Fibroblast of lung (primary cell): ENCODE data around the gene EML4. TPM values are rescaled to one million over a fixed set of nuclear protein-coding genes. Genes with fewer than 3 reads are reported as not detected.

Experiments
- DNase-seq, 2 donors: peaks; one replicate each; pipeline versions ENCODE4 v3.0.0 to v3.0.0-alpha.2; 2010; ENCODE audit warnings: low read depth in 2 of 2
- H2AFZ ChIP-seq: 2 replicates; pipeline ENCODE4 v1.5.1; 2012; ENCODE audit warnings: low read length, control low read depth, inconsistent platforms
- H3K27ac ChIP-seq: 2 replicates; pipeline ENCODE4 v1.5.1; 2011; ENCODE audit warnings: low read length, control low read depth; ENCODE audit not compliant: insufficient read depth
- H3K27me3 ChIP-seq: 2 replicates; pipeline ENCODE4 v1.5.1; 2011; ENCODE audit warnings: mild to moderate bottlenecking, low read length; ENCODE audit not compliant: control insufficient read depth, insufficient read depth
- H3K36me3 ChIP-seq: 2 replicates; pipeline ENCODE4 v1.5.1; 2011; ENCODE audit warnings: low read length; ENCODE audit not compliant: control insufficient read depth, insufficient read depth
- H3K4me1 ChIP-seq: 2 replicates; pipeline ENCODE4 v1.5.1; 2011; ENCODE audit warnings: low read length; ENCODE audit not compliant: control insufficient read depth, insufficient read depth; ENCODE audit errors: extremely low read depth
- H3K4me2 ChIP-seq: 2 replicates; pipeline ENCODE4 v1.5.1; 2011; ENCODE audit warnings: low read length, control low read depth; ENCODE audit not compliant: insufficient read depth; ENCODE audit errors: extremely low read depth
- H3K4me3 ChIP-seq, 4 experiments: fragments of 200-600 bp in 1 of 4; sonication (generic) in 1 of 4; replicated peaks in 1 of 4; 2 replicates each; pipeline ENCODE4 v1.5.1; 2011 to 2016; ENCODE audit warnings: low read length in 4 of 4, low read depth in 3 of 4, mild to moderate bottlenecking in 3 of 4, control low read depth in 2 of 4, inconsistent platforms in 1 of 4, mixed read lengths in 1 of 4; ENCODE audit not compliant: insufficient read depth in 1 of 4; ENCODE audit errors: control extremely low read depth in 1 of 4
- H3K79me2 ChIP-seq: 2 replicates; pipeline ENCODE4 v1.5.1; 2012; ENCODE audit warnings: mild to moderate bottlenecking, low read length, inconsistent platforms; ENCODE audit not compliant: control insufficient read depth, insufficient read depth
- H3K9ac ChIP-seq: 2 replicates; pipeline ENCODE4 v1.5.1; 2011; ENCODE audit warnings: mild to moderate bottlenecking, low read length, control low read depth; ENCODE audit not compliant: insufficient read depth
- H3K9me3 ChIP-seq: 2 replicates; pipeline ENCODE4 v1.5.1; 2012; ENCODE audit warnings: low read depth, low read length; ENCODE audit not compliant: control insufficient read depth, insufficient read depth
- H4K20me1 ChIP-seq: 2 replicates; pipeline ENCODE4 v1.5.1; 2011; ENCODE audit warnings: low read length; ENCODE audit not compliant: control insufficient read depth, insufficient read depth; ENCODE audit errors: extremely low read depth
- EZH2 ChIP-seq: IDR thresholded peaks from 2 replicates; pipeline ENCODE4 v1.5.1; 2012; ENCODE audit warnings: low read length, control low read depth, mild to moderate bottlenecking; ENCODE audit errors: missing control alignments
- polyA plus RNA-seq, 2 donors: library from polyadenylated mRNA; depleted of rRNA in 1 of 2; stranded (reverse) in 1 of 2; unstranded in 1 of 2; fragments of >200 nt; gene quantifications; 2 replicates each; pipeline ENCODE4 v1.2.1, GENCODE V29; 2011 to 2012; ENCODE audit warnings: missing spikeins in 1 of 2
- total RNA-seq: library from RNA; depleted of rRNA; stranded (reverse); fragments of >200 nt; gene quantifications from 2 replicates; pipeline ENCODE4 v1.2.1, GENCODE V29; 2014
- TF ChIP-seq, protein P1 (sequence below), 2 donors: IDR thresholded peaks in 1 of 2; conservative IDR thresholded peaks in 1 of 2; 1 replicate in 1 of 2; 2 replicates in 1 of 2; pipeline ENCODE4 v1.5.1; 2011 to 2012; ENCODE audit warnings: low read length in 2 of 2, control low read depth in 1 of 2, inconsistent platforms in 1 of 2, low read depth in 1 of 2, mild to moderate bottlenecking in 1 of 2

Gene EML4
- total and polyA plus RNA-seq, 2 donors (not counting 1 experiment from before 2014, with no cell fraction given), result 49.5 to 62.7 TPM

- Histone ChIP-seq H3K9me3 (no peaks in the 10 kb centered on the region), H4K20me1 (no peaks in the 10 kb centered on the region), H3K27me3 (no peaks in the 10 kb centered on the region), H3K4me3 (no peak overlapping the region), H3K27ac (no peak overlapping the region), H3K9ac (no peak overlapping the region), H2AFZ (no peak overlapping the region), H3K4me1 (peaks cover 5% of the 10 kb centered on the region), H3K4me2 (no peak overlapping the region), H3K36me3 (no peaks in the 10 kb centered on the region), H3K79me2 (no peaks in the 10 kb centered on the region)
- TF ChIP-seq, protein P1, sequence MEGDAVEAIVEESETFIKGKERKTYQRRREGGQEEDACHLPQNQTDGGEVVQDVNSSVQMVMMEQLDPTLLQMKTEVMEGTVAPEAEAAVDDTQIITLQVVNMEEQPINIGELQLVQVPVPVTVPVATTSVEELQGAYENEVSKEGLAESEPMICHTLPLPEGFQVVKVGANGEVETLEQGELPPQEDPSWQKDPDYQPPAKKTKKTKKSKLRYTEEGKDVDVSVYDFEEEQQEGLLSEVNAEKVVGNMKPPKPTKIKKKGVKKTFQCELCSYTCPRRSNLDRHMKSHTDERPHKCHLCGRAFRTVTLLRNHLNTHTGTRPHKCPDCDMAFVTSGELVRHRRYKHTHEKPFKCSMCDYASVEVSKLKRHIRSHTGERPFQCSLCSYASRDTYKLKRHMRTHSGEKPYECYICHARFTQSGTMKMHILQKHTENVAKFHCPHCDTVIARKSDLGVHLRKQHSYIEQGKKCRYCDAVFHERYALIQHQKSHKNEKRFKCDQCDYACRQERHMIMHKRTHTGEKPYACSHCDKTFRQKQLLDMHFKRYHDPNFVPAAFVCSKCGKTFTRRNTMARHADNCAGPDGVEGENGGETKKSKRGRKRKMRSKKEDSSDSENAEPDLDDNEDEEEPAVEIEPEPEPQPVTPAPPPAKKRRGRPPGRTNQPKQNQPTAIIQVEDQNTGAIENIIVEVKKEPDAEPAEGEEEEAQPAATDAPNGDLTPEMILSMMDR (conservative IDR thresholded peaks at IDR 0.05 in 1 of 2, IDR thresholded peaks at IDR 0.05 in 1 of 2; ENCODE audit: low read depth in 1 of 2, low read length in 2 of 2), result peak in 1 of 2 donors; percentile 8
- no peak for TF ChIP-seq EZH2
- peak in 1 of 2 donors; percentile 15 for DNase-seq
These were observed 105.7 kb downstream of the EML4 start for GRCh38 chr2:42274863-42275262.

DNA sequence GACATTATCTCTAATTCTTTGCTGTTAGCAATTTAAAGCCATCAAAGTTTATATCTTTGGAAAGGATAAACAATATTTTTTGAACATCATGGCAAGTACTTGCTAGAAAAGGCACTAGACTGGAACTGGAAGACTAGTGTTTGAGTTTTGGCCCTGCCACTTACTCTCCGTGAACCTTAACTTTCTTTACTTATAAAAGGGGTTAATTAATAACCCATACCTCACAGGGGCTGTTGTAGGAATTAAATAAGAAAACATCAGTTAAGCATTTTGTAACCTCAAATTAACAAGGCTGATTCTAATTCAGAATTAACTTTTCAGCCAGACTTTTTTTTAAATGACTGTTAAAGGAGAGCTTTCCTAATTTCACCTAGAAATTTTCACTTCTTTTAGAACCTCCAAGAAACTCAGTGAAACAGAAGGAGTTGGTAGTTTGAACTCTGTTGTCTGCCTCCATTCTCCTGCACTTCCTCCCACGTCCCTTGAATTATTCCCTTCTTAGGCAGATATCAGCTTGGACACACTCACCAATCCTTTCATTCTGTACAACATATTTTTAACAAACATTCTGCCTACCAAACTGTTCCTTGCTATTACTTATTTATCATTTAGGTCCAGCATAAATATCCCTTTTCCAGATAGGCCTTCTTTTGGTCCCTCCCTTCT lies 112.4 kb downstream of the EML4 start:
- Histone ChIP-seq H3K4me3 (no peak overlapping the region), H3K27ac (no peak overlapping the region), H3K9ac (no peak overlapping the region), H3K9me3 (no peaks in the 10 kb centered on the region), H3K4me2 (no peak overlapping the region), H3K4me1 (no peaks in the 10 kb centered on the region), H2AFZ (no peak overlapping the region), H3K36me3 (peaks cover 6% of the 10 kb centered on the region), H3K27me3 (no peaks in the 10 kb centered on the region), H3K79me2 (no peaks in the 10 kb centered on the region), H4K20me1 (no peaks in the 10 kb centered on the region)
- no peak for TF ChIP-seq EZH2
- TF ChIP-seq, protein P1 (conservative IDR thresholded peaks at IDR 0.05 in 1 of 2, IDR thresholded peaks at IDR 0.05 in 1 of 2; ENCODE audit: low read depth in 1 of 2, low read length in 2 of 2), result no peak
- DNase-seq, result no peak

DNA sequence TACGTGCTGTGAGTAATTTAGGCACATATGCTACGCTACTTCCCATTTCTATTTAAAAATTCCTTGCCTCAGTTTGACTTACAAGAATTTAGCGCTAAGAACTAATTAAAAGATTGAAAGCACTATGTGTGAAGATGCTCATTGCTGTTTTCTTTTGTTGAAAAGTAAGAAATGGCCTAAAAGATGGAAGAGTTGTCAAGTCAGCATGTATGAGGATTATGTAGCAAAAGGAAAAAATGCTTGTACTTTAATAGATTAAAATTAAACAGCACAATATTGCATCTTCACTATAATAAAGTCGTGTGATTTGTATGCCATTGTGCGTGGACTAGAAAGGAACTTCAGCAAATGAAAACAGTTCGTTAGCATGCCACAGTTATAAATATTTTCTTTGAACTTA lies 114.9 kb downstream of the EML4 start:
- H3K4me2 ChIP-seq, result no peak overlapping the region
- H3K27ac ChIP-seq, result no peak overlapping the region
- no peak overlapping the region for H3K9ac ChIP-seq
- no peak for DNase-seq
- H3K4me3 ChIP-seq, result no peak overlapping the region
- peaks cover 6% of the 10 kb centered on the region for H3K36me3 ChIP-seq
- no peaks in the 10 kb centered on the region for H4K20me1 ChIP-seq
- H3K9me3 ChIP-seq, result no peaks in the 10 kb centered on the region
- no peak overlapping the region for H2AFZ ChIP-seq
- H3K79me2 ChIP-seq, result no peaks in the 10 kb centered on the region
- H3K27me3 ChIP-seq, result no peaks in the 10 kb centered on the region
- TF ChIP-seq, protein P1 (conservative IDR thresholded peaks at IDR 0.05 in 1 of 2, IDR thresholded peaks at IDR 0.05 in 1 of 2; ENCODE audit: low read depth in 1 of 2, low read length in 2 of 2), result no peak
- TF ChIP-seq EZH2, result no peak
- no peaks in the 10 kb centered on the region for H3K4me1 ChIP-seq
